COR-L47 (cell line): ENCODE data around the gene SERPINB1.

Experiments used
- DNase-seq: peaks from one replicate; lab custom pipeline; 2025; lab: John Stamatoyannopoulos, UW

SERPINB1 gene

GRCh38 chr6:2848851-2849250, 7.2 kb upstream of the SERPINB1 start:
- DNase-seq: no peak

- DNase-seq: no peak
Measured at GRCh38 chr6:2845880-2846208, 4.2 kb upstream of the SERPINB1 start.

GRCh38 chr6:2844008-2844407, 2.3 kb upstream of the SERPINB1 start:
- no peak for DNase-seq

DNA sequence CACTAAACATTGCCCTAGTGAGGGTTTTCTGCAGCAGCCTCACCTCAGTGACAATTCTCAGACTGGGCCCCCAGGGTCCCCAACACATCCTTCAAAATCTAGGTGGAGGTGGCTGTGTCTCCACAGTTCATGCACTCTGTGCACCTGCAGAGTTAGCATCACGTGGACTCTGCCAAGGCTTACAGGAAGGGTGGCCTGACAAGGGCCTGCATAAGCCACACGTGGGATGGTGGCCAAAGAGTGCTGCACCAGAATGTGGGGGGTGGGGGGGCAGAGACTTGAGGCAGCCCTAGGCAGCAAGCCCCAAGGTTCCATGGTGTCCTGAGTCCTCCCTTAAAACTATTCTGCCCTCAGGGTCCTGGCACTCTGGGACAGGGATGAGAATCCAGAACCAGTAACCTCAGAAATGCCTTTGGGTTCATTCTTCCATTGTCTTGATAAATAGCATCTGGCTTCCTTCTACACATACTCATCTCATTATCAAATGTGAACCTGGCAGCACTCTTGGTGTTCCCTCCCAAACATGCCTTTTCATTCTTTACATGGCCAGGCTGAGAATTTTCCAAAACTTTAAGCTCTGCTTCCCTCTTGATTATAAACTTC, 1.6 kb upstream of the SERPINB1 start:
- no peak for DNase-seq

DNA sequence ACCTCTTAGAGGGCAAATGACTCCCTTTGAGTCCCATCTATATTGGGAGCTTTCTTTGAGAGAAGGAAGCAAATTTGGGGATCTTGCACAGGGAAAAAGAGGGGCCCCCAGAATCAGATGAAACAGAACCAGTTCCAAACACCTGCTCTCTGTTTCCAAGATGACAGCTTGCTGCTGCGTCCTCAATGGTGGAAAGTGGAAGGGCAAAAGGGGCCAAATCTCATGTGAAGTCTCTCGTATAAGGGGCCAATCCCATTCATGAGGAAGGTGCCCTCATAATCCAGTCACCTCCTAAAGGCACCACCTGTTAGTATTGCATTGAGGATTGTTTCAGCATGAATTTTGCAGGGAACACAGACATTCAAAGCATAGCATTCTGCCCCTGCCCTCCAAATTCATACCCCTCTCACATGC, 483 bp upstream of the SERPINB1 start:
- DNase-seq: no peak

GRCh38 chr6:2840749-2841061, 958 bp downstream of the SERPINB1 start:
- no peak for DNase-seq

GRCh38 chr6:2839982-2840748, 1.5 kb downstream of the SERPINB1 start:
- DNase-seq: no peak

- DNase-seq: no peak
Measured at GRCh38 chr6:2839195-2839981, 2.3 kb downstream of the SERPINB1 start.

- DNase-seq: no peak
Measured at GRCh38 chr6:2838251-2838650, 3.4 kb downstream of the SERPINB1 start.

- DNase-seq: no peak
Measured at GRCh38 chr6:2834262-2834661, 7.4 kb downstream of the SERPINB1 start.

GRCh38 chr6:2831392-2831791, 10.3 kb downstream of the SERPINB1 start:
- no peak for DNase-seq

- no peak for DNase-seq
Measured at GRCh38 chr6:2830183-2830582, 11.5 kb downstream of the SERPINB1 start.

DNA sequence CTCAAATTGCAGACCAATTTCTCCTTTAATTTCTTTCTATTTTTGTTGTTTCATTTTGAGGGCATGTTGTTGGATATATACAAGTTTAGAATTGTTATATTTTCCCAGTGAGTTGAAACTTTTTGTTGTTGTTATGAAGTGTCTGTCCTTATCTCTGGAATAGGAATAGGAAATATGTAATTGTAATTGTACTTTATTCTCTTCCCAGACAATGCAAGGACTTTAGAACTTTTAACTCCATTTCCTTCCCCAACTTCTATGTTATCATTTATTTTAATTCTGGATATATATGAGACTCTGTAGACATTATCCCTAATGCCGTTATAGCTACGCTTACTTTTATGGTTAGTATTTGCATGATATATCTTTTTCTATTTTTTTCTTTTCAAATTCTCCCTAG, 12.4 kb downstream of the SERPINB1 start:
- DNase-seq: no peak

DNA sequence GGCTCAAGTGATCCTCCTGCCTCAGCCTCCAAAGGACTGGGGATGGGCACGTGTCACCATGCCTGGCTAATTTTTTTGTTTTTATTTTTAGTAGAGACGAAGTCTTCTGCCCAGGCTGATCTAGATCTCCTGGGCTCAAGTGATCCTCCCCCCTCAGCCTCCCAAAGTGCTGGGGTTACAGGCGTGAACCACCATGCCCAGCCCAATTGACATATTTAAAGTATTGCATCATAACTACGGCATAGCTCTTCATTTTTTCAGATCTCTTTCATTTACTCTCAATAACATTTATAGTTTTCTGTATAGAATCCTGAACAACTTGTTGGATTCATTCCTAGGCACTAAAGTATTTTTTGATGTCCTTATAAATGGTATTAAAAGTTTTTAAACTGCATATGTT, 13.0 kb downstream of the SERPINB1 start:
- DNase-seq: no peak

DNA sequence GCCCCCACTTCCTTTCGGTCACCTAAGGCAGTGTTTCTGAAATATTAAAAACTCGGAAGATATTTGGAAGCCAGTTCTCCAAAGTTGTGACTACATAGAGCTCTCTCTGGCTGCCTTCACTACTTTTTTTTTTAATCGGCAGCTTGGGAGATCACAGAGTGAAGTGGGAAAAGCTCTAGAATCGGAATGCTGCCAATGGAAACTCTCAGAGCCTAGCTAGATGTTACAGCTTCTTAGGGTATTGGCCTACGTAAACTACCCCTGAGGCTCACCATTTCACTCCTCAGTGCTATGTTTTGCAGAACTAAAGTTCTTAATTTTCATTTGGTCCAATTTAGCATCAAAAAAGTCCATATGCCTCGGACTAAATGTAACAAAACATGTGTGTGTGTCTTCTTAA, 14.5 kb downstream of the SERPINB1 start:
- DNase-seq: no peak

DNA sequence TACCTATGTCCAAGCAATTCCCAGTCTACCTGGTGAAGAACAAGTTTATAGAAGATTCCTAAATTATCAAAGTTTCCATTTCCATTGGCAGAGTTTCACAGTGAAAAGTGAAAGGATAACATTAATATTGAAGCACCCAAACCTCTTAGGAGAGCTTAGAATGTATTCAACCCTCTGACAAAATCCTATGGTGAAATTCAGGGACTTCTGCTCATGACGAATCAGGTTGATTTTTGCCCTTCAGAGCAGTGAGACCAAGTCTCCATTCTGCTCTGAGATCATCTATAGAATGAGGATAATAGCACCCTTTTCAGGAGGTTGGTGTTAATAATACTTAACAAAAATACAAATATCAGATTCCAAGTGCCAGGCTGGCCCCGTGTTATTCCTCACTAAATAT, 15.5 kb downstream of the SERPINB1 start:
- no peak for DNase-seq

DNA sequence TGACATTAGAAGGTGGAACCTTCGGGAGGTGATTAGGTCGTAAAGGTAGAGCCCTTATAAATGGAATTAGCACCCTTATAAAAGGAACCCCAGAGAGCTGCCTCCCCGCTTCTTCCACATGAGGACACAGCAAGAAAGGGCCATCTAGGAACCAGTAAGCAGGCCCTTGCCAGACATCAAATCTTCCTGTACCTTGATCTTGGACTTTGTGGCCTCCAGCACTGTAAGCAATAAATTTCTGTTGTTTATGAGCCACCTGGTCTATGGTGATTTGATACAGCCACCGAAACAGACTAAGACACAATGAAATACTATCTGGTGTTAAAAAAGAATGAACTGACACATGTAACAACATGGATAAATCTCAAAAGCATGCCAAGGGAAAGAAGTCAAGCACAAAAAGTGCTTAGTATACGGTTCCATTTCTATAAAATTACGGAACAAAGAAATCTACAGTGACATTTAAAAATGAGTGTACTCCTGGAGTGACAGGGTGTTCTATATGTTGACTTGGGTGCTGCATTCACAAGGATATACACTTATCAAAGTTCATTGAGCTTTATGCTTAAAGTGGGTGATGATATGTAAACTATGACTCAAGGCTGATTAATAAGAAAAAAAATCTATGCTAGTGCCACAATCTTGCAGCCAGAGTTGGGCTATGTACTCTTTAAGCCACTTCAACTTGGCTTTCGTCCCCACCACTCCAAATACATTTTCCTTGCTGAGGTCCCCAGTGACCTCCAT, 18.4 kb downstream of the SERPINB1 start:
- no peak for DNase-seq

DNA sequence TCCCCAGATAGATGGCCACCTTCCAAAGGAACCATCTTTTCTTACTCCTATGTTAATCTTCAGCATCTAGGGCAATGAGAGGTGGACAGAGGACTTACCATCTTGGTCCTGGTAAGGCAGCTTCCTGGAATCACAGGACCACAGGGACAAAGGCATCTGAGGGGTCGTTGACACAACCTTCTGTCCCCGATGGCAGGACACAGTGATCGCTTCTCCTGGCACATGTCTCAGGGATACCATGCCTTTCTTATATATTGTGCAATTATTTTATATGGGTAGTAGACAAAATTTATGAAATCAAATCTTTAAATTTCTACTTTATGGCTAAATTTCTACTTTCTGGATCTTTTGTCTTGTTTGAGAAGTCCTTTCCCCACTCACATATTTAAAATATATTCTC, 20.1 kb downstream of the SERPINB1 start:
- no peak for DNase-seq

GRCh38 chr6:2820415-2820814, 21.2 kb downstream of the SERPINB1 start:
- DNase-seq: no peak

DNA sequence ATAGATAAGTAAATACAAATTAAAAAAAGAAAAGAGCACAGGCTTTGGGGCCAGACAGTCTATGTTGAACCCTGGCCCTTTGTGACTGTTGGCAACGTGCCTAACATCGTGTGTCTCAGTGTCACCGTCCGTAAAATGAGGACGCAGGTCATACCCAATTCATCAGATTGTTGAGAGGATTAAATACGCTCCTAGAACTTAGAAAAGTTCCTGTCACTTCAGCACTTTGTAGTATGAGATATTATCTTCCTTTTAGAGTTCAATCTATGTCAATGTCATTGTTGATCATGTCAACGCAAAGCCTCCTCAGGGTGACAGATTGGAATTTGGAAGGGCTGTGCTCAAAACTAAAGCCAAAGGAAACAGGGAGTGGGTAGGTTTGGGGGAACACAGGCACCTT, 21.7 kb downstream of the SERPINB1 start:
- DNase-seq: no peak

GRCh38 chr6:2819115-2819514, 22.5 kb downstream of the SERPINB1 start:
- DNase-seq: no peak

DNA sequence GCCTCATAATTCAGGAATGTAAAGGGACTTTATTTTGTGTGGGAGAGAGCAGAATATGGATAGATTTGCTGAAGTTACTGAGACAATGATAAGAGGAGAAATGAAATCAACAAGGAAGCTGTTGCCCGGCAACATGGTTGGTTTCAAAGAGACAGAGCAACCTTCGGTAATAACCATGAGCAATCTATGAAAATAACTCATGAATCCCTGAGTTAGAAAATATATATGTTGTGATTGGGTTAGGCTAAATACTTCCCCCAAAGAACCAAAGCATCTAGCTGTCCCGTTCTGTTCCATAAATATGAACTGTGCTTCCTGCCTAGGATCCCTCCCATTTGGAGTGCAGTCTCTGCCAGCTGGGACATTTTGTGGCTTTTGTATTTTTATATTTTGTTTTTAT, 23.1 kb downstream of the SERPINB1 start:
- DNase-seq: no peak
